Right atrium auricular region (tissue), 2 donors: ENCODE measurements around the gene NCOA6. TPM values are rescaled to one million over a fixed set of nuclear protein-coding genes. Genes with fewer than 3 reads are reported as not detected.

Experiments
- DNase-seq: peaks from one replicate; pipeline ENCODE4 v3.0.0-alpha.2; 2019; ENCODE audit warnings: low spot score
- H3K27ac ChIP-seq, 2 donors: fragments of 200-600 bp; sonication (generic); 1 replicate in 1 of 2; 2 replicates in 1 of 2; pipeline ENCODE4 v1.5.1; 2016 to 2019
- H3K27me3 ChIP-seq, 2 donors: fragments of 200-600 bp; sonication (generic); one replicate each; pipeline versions ENCODE4 v1.5.1 to v1.6.0; 2017 to 2019
- H3K36me3 ChIP-seq: fragments of 200-600 bp; sonication (generic); one replicate; pipeline ENCODE4 v1.5.1; 2016
- H3K4me1 ChIP-seq, 2 donors: fragments of 200-600 bp; sonication (generic); one replicate each; pipeline versions ENCODE4 v1.5.1 to v1.6.0; 2017 to 2019
- H3K4me3 ChIP-seq, 2 donors: fragments of 200-600 bp; sonication (generic); 1 replicate in 1 of 2; 2 replicates in 1 of 2; pipeline ENCODE4 v1.5.1; 2017 to 2019; ENCODE audit warnings: mild to moderate bottlenecking in 1 of 2, moderate library complexity in 1 of 2
- H3K9me3 ChIP-seq, 2 donors: fragments of 200-600 bp; sonication (generic); one replicate each; pipeline ENCODE4 v1.5.1; 2019
- CTCF ChIP-seq, 2 donors: fragments of 200-600 bp; sonication (generic); IDR thresholded peaks; one replicate each; pipeline ENCODE4 v1.5.1; 2019; ENCODE audit warnings: antibody characterized with exemption in 2 of 2
- total RNA-seq, 2 donors: library from RNA; depleted of rRNA; stranded (reverse); fragments of >200 nt; gene quantifications; one replicate each; pipeline ENCODE4 v1.1.0, GENCODE V29; 2016

Gene NCOA6
- total RNA-seq, 2 donors from 2014 or later = 18.2 to 18.4 TPM

- no peak overlapping the region for H3K27ac ChIP-seq
- H3K4me1 ChIP-seq = peaks cover 0 to 13% of the 10 kb centered on the region in 2 donors
- no peaks in the 10 kb centered on the region for H3K36me3 ChIP-seq
- H3K27me3 ChIP-seq = no peaks in the 10 kb centered on the region
- no peak for TF ChIP-seq CTCF (IDR thresholded peaks at IDR 0.05)
- H3K4me3 ChIP-seq = no peak overlapping the region
- no peak for DNase-seq
- no peaks in the 10 kb centered on the region for H3K9me3 ChIP-seq
Observed at GRCh38 chr20:34680586-34681175, 144.8 kb downstream of the NCOA6 start.

DNA sequence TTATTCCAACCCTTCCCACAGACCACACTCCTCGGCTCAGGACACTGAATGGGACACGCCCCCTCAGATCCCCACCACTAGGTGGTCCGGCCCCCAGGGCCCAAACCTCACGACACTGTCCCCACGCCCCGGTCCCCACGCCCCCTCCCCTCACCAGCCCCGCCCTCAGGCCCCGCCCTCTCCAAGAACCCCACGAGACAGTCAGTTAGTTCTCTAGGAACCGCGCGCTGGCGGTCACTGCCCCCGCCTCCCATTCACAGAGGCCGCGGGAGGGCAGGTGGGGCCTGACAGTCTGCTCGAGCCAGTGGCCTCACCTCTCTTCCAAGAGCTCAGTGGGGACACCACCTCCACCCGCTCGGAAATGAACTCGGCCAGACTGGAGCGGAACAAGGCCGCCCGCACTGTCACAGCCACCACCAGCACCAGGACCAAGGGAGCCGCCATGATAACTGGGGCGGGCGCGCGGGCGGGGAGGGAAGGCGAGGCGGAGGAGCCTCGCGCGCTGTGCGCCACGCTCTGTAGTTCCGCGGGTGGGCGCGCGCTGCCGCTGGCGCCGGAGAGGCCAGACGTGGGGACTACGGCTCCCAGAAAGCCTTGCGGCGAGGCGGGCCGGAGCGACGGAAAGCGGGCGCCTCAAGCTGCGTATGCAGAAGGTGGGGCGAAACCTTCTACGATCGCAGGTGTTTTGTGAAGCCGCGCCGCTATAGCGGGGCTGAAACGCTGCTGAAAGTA is 148.6 kb downstream of the NCOA6 start, which contains the start of gene PIGU:
Gene PIGU, minus strand, starts transcription at position 451 of the 732 bp plus-strand sequence. Its CDS starts 7 bp downstream, at position 444.
- TF ChIP-seq CTCF (IDR thresholded peaks at IDR 0.05) = peak in 1 of 2 donors; percentile 38
- no peaks in the 10 kb centered on the region for H3K36me3 ChIP-seq
- peak within 1 kb of the TSS; percentile 75 to 91 for H3K4me3 ChIP-seq
- DNase-seq = peak; percentile 92
- no peaks in the 10 kb centered on the region for H3K9me3 ChIP-seq
- H3K27me3 ChIP-seq = no peaks in the 10 kb centered on the region
- peak within 1 kb of the TSS; percentile 71 to 81 for H3K27ac ChIP-seq
- H3K4me1 ChIP-seq = peaks cover 0 to 15% of the 10 kb centered on the region in 2 donors

- Histone ChIP-seq H3K36me3 (no peaks in the 10 kb centered on the region), H3K27me3 (no peaks in the 10 kb centered on the region), H3K4me1 (peaks cover 0 to 15% of the 10 kb centered on the region in 2 donors), H3K4me3 (peak overlapping the region; percentile 75 to 91), H3K9me3 (no peaks in the 10 kb centered on the region), H3K27ac (peak overlapping the region; percentile 71 to 81)
- no peak for TF ChIP-seq CTCF (IDR thresholded peaks at IDR 0.05)
- no peak for DNase-seq
Observed at GRCh38 chr20:34675993-34676641, 149.3 kb downstream of the NCOA6 start.

GRCh38 chr20:34675561-34675960 is 149.9 kb downstream of the NCOA6 start:
- DNase-seq = no peak
- no peak overlapping the region for H3K27ac ChIP-seq
- H3K27me3 ChIP-seq = no peaks in the 10 kb centered on the region
- no peaks in the 10 kb centered on the region for H3K36me3 ChIP-seq
- peaks cover 0 to 15% of the 10 kb centered on the region in 2 donors for H3K4me1 ChIP-seq
- no peak overlapping the region for H3K4me3 ChIP-seq
- TF ChIP-seq CTCF (IDR thresholded peaks at IDR 0.05) = no peak
- H3K9me3 ChIP-seq = no peaks in the 10 kb centered on the region

- H3K4me1 ChIP-seq = peaks cover 0 to 15% of the 10 kb centered on the region in 2 donors
- no peaks in the 10 kb centered on the region for H3K9me3 ChIP-seq
- DNase-seq = no peak
- H3K27ac ChIP-seq = no peak overlapping the region
- no peaks in the 10 kb centered on the region for H3K36me3 ChIP-seq
- no peak for TF ChIP-seq CTCF (IDR thresholded peaks at IDR 0.05)
- H3K27me3 ChIP-seq = no peaks in the 10 kb centered on the region
- no peak overlapping the region for H3K4me3 ChIP-seq
Observed at GRCh38 chr20:34673412-34673811, 152.0 kb downstream of the NCOA6 start.
